NCI-H82 (cell line): ENCODE results near the gene ASTN2.
A peak's percentile ranks its signal among the peaks of the same experiment; 100 is the strongest.

ENCODE experiments used
- DNase-seq: peaks from one replicate; lab custom pipeline; 2025; lab: John Stamatoyannopoulos, UW

Gene ASTN2

DNA sequence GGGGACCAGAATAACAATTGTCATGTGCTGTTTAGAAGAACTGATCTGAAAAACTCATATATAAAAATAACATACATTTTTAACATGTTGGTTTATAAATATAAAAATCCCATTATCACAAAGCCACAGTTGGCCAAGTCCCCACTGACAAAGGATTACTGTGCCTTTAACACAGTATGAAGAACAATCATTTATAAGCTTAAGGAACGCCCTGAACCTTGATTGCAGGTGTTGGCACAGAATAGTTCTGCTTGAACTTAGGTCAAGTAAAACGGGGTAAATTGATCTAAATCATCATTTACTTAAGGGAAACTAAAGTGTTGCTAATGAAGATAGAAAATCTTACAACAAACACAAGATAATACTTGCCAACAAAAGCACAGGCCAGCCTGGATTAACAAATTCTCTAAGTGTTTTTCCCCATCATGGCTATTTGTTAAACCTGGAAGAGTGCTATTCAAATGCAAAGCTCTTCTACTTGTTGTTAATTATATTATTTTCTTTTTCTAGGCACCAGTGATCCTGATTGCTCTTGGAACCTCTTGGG lies 46.1 kb downstream of the ASTN2 start:
- DNase-seq: peak; percentile 42

DNA sequence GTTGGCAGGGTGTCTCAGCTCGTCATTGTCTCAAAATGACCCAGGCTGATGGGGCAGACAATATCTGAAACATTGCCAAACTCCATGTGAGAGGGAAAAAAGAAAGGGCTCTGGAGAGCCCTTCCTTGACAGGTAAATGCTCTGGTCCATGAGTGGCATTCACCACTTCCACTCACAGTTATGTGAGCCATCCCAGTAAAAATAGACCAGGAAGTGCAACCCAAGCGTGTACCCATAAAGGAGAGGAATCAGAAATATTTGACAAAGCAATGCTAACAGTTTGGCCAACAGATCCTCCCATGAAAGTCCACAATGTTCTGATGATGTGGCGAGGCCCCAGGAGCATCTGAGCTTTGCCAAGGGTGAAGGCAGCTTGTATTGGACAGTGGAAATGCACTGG lies 49.4 kb downstream of the ASTN2 start:
- DNase-seq: no peak

DNA sequence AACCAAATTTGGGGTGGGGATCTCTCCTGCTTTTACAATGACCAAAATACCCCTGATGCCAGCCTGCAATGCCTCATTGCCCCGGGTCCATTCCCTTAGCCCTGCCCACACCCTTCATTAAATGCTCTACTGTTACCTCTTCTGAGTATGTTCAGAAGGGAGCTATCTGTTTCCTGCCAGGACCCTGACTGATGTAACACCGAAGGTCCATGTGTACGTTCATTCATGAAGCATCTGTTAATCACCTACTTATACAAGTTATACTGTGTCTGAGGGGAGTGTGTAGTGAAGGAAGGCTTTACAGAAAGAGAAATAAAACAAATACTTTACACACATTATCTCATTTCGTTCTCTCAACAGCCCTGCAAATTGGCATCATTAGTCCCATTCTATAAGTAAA lies 51.9 kb downstream of the ASTN2 start:
- no peak for DNase-seq

DNA sequence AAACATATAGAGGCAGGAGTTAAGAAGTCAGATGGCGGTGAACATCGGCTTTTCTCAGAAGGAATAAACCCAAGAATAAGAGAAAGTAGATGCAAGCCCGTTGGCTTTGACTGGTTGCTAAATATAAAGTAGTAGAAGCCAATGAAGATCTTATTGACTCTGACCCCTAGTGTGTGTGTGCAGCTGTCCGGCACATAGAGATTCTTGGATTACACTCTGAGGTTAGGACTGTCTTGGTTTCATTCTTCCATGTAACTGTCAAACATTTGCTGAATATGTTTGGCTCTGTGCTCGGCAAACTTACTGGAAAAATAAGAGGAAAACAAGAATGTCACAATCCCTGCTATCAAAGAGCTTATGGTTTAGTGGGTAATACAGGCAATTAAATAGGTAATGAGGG lies 54.9 kb downstream of the ASTN2 start:
- DNase-seq: no peak

DNA sequence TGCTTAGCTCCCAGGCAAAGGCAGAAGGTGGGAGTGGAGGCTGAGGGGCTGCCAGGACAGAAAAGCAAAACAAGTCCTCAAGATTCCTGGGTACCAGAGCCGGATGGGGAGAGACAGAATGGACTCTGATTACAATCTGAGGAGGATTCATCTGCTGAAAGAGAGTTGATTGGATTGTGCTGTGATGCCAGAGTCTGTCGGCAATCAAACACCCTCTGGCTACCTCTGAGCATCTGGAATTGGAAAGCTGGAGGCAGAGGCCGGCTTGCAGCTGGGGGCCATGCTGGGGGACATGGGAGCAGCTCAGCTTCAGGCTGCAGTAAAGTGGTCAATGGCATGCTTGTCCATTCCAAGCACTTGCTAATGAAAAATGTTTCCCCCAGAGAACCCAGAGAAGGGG lies 59.3 kb downstream of the ASTN2 start:
- DNase-seq: peak; percentile 75

DNA sequence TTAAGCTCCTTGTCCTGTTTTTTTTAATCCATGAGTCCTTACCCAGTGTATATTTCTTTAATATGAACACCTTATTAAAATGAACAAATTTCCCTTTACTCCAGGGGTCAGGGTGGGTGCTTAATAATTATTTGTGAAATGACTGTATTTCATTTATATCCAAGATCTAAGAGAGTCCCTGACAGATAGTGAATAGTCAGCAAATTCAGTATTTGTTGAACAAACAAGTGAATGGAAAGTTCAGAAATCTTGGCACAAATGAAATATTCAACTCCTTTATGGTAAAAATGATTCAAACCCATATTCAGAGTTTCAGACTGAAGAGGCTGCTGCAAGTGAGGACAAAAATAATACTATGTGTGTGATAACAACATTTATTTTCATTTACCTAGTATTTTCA lies 59.9 kb downstream of the ASTN2 start:
- DNase-seq: no peak

DNA sequence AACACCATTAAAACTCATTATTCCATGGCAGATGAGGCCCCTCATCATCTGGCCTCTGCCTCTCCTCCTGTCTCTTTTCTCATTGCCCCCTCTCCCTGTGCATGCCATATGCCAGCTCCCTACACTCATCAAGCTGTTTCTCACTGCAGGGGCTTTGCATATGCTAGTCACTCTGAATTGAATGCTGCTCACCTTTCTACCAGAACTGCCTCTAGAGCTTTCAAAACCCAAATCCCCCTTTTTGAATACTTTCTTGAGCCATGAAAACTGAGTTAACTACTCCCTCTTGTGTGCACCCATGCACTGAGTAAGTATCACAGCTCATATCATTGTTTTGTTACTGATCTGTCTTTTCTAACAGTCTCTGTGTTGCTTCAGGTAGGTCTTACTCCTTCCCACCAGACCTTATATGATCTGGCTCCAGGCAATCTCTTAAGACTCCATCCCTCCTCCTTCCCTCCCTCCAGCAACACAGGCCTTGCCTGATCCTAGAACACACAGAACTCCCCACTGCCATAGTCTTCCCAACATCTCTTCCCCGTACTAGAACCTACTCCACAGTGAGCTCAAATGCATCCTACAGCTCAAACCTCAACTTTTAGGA lies 60.5 kb downstream of the ASTN2 start:
- peak; percentile 70 for DNase-seq

DNA sequence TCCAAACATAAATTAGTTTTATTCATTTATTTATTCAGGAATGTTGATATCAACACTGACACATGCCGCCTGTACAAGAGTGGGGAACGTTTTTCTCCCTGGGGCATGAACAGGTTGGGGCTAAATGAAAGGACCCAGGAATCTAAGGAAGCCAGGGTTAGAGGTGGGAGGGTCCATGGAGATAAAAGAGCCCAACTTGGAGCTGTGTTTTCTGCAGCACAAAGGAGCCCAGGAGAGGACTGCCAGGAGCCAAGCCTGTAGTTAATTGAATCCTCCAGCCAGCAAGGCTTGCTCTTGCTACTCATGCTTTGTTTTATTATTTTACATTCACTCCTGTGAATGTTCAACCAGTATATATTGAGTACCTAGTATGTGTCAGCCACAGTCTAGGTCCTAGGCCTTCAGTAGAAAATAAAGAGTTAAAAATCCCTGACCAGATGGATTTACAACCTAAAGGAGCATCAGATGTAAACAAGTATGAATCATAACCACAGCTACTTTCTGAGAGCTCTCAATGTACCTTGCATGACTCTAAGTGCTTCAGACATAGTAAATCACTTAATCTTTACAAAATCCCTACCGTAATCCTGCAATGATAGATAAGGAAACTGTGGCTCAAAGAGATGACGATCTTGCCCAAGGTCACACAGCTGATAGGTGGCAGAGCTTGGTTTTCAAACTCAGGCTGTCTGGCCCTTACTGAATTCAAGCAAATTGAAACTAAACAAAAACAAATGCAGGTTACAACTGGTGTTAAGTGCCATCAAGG lies 69.8 kb downstream of the ASTN2 start:
- DNase-seq: peak; percentile 90

DNA sequence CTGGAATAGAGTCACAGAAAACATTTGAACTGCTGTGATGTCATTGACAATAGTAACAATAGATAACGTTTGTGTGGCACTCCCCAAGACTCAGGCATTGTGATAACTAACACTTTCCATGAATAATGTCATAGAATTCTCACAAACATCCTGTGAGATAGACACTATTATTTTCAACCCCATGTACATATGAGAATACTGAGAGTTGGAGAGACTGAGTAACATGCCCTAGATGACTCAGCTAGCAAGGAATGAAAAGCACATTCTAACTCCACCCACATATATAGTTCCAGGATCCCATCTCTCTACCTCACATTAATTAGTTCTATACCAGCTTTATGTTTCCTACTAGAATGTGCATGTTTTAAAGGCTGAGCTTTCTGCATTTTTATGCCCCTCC lies 71.4 kb downstream of the ASTN2 start:
- DNase-seq: no peak

DNA sequence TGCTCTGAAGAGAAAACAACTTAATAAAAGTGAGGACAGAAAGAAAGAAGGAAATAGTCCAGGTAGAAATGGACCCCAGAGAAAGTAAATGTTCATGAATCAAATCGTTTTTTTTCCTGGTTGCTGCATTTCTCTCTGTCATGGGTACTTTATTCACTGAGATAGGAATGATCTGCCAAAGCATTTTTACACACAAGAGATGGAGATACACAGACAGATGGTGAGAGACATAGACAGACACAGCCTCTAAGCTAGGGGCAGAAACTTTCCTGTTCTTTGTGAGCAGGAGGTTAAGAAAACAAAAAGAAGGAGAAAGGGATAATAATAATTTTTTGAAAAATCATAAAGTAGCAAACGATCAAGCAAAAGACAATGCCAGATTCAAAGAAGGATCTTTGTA lies 73.7 kb downstream of the ASTN2 start:
- no peak for DNase-seq

DNA sequence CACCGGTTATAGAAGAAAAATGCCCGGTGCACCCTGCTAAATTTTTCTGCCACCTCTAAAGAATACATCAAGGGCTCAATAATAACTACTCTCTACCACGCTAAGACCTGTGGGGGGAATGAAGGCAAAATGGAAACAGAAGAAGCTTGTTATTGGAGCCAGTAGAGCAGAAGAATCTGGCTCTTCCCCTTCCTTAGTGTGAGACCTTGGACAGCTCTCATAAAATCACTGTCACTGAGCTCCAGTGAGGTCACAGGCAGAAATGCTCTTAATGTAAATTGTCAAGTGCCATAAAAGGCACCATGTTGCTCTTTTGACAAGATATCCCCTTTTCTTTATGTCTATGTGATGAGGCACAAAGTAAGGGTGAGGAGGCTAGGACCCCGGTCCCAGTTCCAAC lies 74.4 kb downstream of the ASTN2 start:
- no peak for DNase-seq

DNA sequence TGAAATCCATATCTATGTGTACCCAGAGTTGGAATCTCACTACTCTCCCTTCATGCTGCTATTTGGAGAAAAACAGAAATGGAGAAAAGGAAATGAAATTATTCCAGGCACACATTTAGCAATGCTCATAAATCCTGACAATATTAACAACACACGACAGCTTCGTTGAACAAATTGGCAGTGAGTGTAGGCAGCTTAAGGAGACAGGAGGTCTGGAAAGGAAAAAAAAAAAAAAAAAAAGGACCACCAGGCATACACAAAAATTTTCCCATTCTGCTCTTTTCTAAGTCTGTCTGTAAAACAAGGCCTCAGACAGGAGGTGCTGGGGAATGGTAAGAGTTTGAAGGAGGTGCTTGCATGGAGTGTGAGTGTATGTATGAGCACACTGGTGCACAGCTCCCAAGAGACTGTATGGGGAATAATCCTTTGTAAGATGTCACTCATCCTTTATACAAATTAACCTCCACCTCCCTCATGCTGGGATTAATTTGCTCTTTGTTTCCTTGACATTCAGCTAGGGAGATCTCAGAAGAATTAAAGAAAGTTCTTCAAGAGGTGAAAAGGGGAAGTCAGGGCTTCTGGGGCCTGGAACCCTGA lies 78.9 kb downstream of the ASTN2 start:
- peak; percentile 91 for DNase-seq

DNA sequence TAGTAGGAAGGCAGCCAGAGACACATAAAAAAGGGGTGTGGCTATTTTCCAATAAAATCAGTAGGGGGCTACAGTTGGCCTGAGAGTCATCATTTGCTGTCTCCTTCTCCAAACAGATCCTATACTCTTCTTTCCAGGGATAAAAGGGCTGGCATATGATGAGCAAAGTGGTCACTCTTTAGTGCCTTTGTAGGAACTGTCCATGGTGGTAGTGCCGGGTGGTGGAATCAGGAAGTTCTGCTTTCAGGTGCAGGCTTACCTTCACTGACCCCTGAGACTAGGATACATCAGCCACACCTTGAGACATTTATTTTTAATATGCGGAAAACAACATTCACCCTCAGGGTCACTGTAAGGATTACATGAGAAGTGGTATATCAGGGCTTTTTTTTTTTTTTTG lies 80.8 kb downstream of the ASTN2 start:
- DNase-seq: no peak

DNA sequence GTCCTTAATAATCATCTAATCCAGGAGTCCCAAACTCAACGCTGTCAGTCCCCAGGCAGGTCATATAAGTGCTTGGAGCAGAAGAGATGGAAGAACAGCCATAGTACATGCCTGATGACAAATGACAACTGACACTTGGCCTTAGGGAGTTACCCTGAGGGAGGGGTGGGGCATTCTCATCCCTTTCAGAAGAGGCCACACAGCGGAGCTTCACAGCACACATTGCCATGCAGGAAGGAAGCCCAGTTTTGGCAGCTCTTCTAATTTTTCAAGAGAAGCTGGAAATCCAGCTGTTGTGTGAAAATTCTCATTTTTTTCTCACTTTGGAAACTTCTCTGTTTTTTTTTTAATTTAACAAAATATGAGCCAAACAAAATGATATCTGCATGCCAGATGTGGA lies 89.0 kb downstream of the ASTN2 start:
- peak; percentile 13 for DNase-seq

DNA sequence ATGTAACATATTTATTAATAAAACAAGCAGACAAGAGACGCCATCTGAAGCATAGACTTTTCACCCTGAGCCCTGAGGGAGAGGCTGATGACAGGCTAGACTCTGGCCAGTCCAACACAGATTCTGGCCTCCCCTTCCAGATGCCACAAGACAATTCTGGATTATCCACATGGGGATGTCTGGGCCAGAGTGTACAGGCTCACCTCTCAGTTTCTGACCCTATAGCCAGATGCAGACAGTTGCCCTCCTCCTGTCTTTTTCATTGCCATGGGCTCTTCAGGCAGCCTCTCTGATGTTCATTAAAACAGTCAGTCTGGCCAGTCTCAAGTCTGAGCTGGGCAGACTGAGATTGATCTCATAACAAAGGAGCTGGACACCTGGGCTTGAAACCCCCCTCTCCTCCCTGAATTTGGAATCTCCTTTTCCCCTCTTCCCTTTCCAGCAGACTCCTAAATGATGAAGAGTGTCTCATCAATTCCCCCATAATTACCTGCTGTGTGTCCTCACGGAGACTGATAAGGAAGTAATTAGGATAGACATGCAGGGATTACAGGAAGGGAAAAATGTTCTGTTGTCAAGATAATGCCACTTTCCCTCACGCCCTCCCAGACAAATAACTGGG lies 89.6 kb downstream of the ASTN2 start:
- peak; percentile 31 for DNase-seq

DNA sequence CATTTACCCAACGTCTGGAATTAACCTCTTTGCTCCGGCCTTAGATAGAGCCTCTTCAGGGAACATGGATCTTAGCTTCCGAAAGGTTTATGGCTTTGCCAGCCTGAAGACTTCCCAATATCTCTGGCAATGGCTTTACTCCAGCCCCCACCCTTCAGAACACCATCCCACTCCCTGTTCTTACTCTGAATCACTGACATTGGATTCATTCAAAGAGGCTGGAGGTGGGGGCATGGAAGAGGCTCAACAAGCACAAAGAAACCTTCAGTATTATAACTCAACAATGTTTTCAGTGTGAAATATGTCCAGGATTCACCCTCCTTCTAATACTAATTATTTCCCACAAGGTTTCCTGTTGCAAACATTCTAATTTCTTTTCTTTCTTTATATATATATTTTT lies 91.5 kb downstream of the ASTN2 start:
- DNase-seq: no peak

DNA sequence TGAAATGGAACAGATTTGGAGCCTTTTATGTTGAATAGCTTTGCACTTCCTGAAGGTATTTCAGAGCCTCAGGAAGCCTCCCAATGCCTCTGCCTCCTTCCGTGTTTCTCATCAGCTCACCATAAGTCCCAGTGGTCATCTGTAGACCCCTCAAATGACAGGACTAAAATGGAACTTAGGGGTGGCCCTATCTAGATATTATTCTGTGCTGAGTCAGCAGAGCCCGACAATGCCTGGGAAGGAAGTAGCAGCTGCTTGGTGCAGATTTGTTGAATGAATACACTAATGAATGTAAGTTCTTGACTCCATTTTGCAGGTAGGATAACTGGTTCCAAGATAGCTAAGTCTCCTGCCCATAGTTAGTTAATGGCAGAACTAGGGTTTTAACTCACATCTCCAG lies 97.7 kb downstream of the ASTN2 start:
- no peak for DNase-seq

DNA sequence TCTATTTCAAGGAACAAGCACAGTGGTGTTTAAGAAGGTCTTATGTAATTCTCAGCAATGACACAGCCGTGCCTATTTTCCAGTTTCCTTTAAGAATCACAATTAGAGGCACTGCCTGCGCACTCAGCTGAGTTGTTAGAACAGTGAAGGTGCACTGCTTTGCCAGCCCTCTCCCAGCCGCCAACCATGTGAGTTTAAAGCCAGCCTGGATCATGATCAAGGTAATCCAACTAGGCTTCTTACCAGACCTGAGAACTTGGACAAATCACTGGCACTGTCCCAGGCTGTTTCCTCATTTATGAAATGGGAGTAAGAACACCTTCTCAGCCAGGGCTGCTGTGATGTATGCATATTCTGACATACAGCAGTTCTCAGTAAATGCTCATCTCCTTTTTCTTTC lies 99.6 kb downstream of the ASTN2 start:
- peak; percentile 55 for DNase-seq

DNA sequence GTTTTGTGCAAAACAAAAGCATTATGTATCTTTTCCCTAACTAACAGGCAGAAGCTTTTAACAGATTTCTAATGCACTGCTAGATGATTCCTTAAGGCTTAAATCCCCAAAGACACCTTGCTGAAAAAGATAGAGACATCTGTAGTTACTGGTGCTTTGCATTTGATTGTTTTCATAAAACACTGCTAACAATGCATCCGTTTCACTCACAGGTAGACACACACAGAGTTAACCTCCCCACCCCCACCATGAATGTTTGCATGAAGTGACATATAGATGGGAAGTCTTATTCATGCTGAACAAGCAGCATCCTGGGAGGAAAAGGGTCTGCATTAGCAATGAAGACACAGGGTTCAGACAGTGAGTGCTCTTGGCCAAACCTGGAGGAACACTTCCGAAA lies 100.9 kb downstream of the ASTN2 start:
- DNase-seq: no peak

DNA sequence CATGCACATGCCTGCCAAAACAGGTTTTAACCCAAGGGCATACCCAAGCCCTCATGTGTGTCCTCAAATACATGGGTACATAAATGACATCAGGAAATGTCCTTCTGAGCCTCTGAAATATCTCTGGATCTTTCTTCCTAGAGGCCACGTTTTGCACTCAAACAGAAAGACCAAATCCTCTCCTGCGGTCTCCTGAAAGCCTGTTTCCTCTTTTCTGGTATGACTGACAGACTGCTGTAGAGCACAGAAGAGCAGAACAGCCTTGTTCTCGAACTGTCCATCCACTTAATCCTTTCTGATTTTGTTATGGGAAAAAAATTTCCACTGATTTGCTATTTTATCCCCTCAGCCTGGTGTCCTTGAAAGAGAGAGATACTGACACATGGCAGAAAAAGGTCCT lies 107.2 kb downstream of the ASTN2 start:
- DNase-seq: no peak

DNA sequence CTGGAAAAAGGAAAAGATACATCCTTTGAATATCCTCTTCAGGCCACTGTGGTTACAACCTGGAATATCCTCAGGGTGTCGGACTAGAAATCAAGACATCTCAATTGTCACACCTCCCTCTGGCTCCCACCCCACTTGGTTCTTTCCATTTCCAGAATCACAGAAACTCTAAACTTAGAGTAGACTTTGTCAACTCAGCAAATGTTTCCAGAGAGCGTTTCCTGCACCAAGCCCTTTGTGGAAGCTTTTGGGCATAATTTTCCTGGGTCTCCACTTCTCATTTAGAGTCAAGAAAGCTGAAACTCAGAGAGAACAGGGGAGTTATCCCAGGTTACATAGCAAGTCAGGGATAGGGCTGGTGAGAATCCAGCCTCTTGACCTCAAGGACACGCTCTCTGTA lies 108.8 kb downstream of the ASTN2 start:
- DNase-seq: no peak

DNA sequence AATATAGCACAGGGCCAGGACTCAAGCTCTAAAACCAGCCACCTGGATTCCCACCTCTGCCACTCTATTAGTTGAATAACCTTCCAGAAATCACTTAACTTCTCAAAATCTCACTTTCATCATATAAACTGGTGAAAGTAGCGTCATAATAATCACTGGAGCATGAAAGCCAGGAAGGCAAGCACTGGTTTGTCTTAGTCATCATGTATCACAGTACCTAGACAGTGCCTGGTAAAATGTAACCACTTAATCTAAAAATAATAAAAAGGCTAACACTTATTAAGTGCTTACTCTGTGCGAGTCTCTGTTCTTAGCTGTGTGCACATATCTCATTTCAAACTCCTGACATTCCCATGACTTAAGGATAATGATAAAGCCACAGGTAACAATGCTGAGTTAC lies 109.4 kb downstream of the ASTN2 start:
- no peak for DNase-seq

DNA sequence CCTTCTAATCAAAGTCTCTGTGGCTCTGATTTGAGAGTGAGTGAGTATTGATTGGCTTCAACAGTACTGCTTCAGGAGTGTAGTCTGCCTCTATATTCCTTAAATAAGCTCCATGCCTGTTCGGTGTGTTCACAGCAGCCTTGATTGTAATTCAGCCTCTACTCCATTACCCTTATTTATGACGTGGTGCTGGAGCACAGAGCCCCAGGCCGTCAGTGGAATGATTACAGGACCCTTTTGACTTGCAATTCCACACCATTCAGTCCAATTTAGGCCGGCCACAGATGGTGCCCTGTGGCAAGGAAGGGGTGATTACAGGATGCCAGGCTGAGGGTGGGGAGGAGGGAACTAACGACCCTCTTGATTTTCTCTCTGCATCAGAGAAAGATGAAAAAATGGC lies 110.3 kb downstream of the ASTN2 start:
- DNase-seq: no peak
